GM21786 (cell line): ENCODE results near the gene FRMPD1.

ENCODE experiments used
- ATAC-seq: cut with Tn5 transposase; IDR thresholded peaks from one replicate; pipeline ENCODE4 v1.9.1; 2021; ENCODE audit not compliant: unreplicated experiment

FRMPD1 gene

GRCh38 chr9:37676411-37676830 is 25.7 kb downstream of the FRMPD1 start:
- ATAC-seq: no peak

GRCh38 chr9:37677435-37677834 is 26.7 kb downstream of the FRMPD1 start:
- no peak for ATAC-seq

GRCh38 chr9:37678789-37679273 is 28.1 kb downstream of the FRMPD1 start:
- ATAC-seq: no peak

GRCh38 chr9:37679649-37680402 is 29.1 kb downstream of the FRMPD1 start:
- no peak for ATAC-seq

- ATAC-seq: no peak
Observed at GRCh38 chr9:37682951-37683350, 32.2 kb downstream of the FRMPD1 start.

- ATAC-seq: no peak
Observed at GRCh38 chr9:37683531-37684371, 33.0 kb downstream of the FRMPD1 start.

- ATAC-seq: no peak
Observed at GRCh38 chr9:37692622-37693221, 42.0 kb downstream of the FRMPD1 start.

GRCh38 chr9:37693260-37693659 is 42.5 kb downstream of the FRMPD1 start:
- ATAC-seq: no peak

GRCh38 chr9:37694355-37694754 is 43.6 kb downstream of the FRMPD1 start:
- no peak for ATAC-seq

GRCh38 chr9:37696528-37696927 is 45.8 kb downstream of the FRMPD1 start:
- no peak for ATAC-seq

- no peak for ATAC-seq
Observed at GRCh38 chr9:37700131-37700530, 49.4 kb downstream of the FRMPD1 start.

- ATAC-seq: no peak
Observed at GRCh38 chr9:37700900-37701299, 50.1 kb downstream of the FRMPD1 start.

GRCh38 chr9:37705787-37706186 is 55.0 kb downstream of the FRMPD1 start:
- ATAC-seq: no peak

GRCh38 chr9:37706290-37706689 is 55.5 kb downstream of the FRMPD1 start:
- ATAC-seq: no peak

- no peak for ATAC-seq
Observed at GRCh38 chr9:37707748-37708147, 57.0 kb downstream of the FRMPD1 start.

- ATAC-seq: no peak
Observed at GRCh38 chr9:37710046-37710445, 59.3 kb downstream of the FRMPD1 start.

GRCh38 chr9:37715260-37715659 is 64.5 kb downstream of the FRMPD1 start:
- ATAC-seq: no peak

- ATAC-seq: no peak
Observed at GRCh38 chr9:37715991-37716505, 65.3 kb downstream of the FRMPD1 start.

GRCh38 chr9:37719526-37719925 is 68.8 kb downstream of the FRMPD1 start:
- ATAC-seq: no peak

- no peak for ATAC-seq
Observed at GRCh38 chr9:37727013-37727412, 76.3 kb downstream of the FRMPD1 start.

GRCh38 chr9:37729499-37729898 is 78.7 kb downstream of the FRMPD1 start:
- no peak for ATAC-seq
